GM21723 (cell line): Measurements from ENCODE around the gene MROH9.
A peak's percentile ranks its signal among the peaks of the same experiment; 100 is the strongest.
"Not testable (repeated sequence)": the region's sequence is repeated elsewhere in the genome, so short reads cannot be mapped to it uniquely, and the experiment has no call there.

Source experiments
- ATAC-seq: cut with Tn5 transposase; IDR thresholded peaks from one replicate; pipeline ENCODE4 v1.9.1; 2021; ENCODE audit warnings: mild to moderate bottlenecking, moderate library complexity; ENCODE audit not compliant: unreplicated experiment

MROH9 gene

GRCh38 chr1:170935231-170935630 is at the start of gene MROH9:
Gene MROH9 (plus strand): TSS chr1:170935534. CDS start chr1:170945557, 10,023 bp downstream.
- no peak for ATAC-seq

GRCh38 chr1:170885551-170885950 is 49.8 kb upstream of the MROH9 start:
- no peak for ATAC-seq

GRCh38 chr1:170886460-170886859 is 48.9 kb upstream of the MROH9 start:
- no peak for ATAC-seq

- ATAC-seq, result no peak
These were observed 47.6 kb upstream of the MROH9 start for GRCh38 chr1:170887726-170888125.

GRCh38 chr1:170891872-170892271 is 43.5 kb upstream of the MROH9 start:
- ATAC-seq, result no peak

- ATAC-seq, result no peak
These were observed 41.6 kb upstream of the MROH9 start for GRCh38 chr1:170893655-170894297.

GRCh38 chr1:170903961-170904360 is 31.4 kb upstream of the MROH9 start:
- ATAC-seq, result no peak

- ATAC-seq, result no peak
These were observed 26.4 kb upstream of the MROH9 start for GRCh38 chr1:170908942-170909341.

- ATAC-seq, result no peak
These were observed 25.1 kb upstream of the MROH9 start for GRCh38 chr1:170910273-170910672.

GRCh38 chr1:170917373-170917772 is 18.0 kb upstream of the MROH9 start:
- no peak for ATAC-seq

- not testable (repeated sequence) for ATAC-seq
These were observed 10.7 kb upstream of the MROH9 start for GRCh38 chr1:170924656-170925055.

GRCh38 chr1:170927955-170928840 is 7.1 kb upstream of the MROH9 start:
- ATAC-seq, result no peak

- ATAC-seq, result no peak
These were observed 5.9 kb upstream of the MROH9 start for GRCh38 chr1:170929412-170929834.

- ATAC-seq, result peak; percentile 97
These were observed 5.3 kb upstream of the MROH9 start for GRCh38 chr1:170929835-170930554.

GRCh38 chr1:170931650-170932049 is 3.7 kb upstream of the MROH9 start:
- no peak for ATAC-seq

- no peak for ATAC-seq
These were observed 3.1 kb upstream of the MROH9 start for GRCh38 chr1:170932236-170932635.

- ATAC-seq, result no peak
These were observed 2.9 kb downstream of the MROH9 start for GRCh38 chr1:170938281-170938680.

- no peak for ATAC-seq
These were observed 4.1 kb downstream of the MROH9 start for GRCh38 chr1:170939476-170939875.

- not testable (repeated sequence) for ATAC-seq
These were observed 16.4 kb downstream of the MROH9 start for GRCh38 chr1:170951744-170952143.

- ATAC-seq, result no peak
These were observed 24.1 kb downstream of the MROH9 start for GRCh38 chr1:170959385-170959784.

- ATAC-seq, result no peak
These were observed 29.2 kb downstream of the MROH9 start for GRCh38 chr1:170964506-170964905.
